Pancreas (tissue), 10 donors: ENCODE data around the gene FFAR1. TPM values are rescaled to one million over a fixed set of nuclear protein-coding genes. Genes with fewer than 3 reads are reported as not detected.
A peak's percentile ranks its signal among the peaks of the same experiment; 100 is the strongest.

Experiments
- ATAC-seq, 4 donors: fragments of 200-7000 bp; cut with Tn5 transposase; one replicate each; pipeline versions ENCODE4 v1.8.0 to v1.9.1; 2020; ENCODE audit warnings: mild to moderate bottlenecking in 4 of 4, moderate library complexity in 4 of 4
- DNase-seq, 6 donors: peaks; one replicate each; pipeline ENCODE4 v3.0.0-alpha.2; 2020
- FAIRE-seq: peaks from 2 replicates; lab custom pipeline; 2012; peaks lifted over from hg19 to GRCh38; lab: Jason Lieb, UNC
- H3K27ac ChIP-seq, 4 donors: fragments of 200-600 bp; sonication (generic); 1 replicate in 3 of 4; 2 replicates in 1 of 4; pipeline versions ENCODE4 v1.5.0 to v1.8.0; 2020
- H3K27me3 ChIP-seq, 4 donors: fragments of 200-600 bp; one replicate each; pipeline ENCODE4 v1.8.0; 2021
- H3K36me3 ChIP-seq, 3 donors: fragments of 200-600 bp; sonication (generic) in 1 of 3; one replicate each; pipeline versions ENCODE4 v1.5.0 to v1.8.0; 2020 to 2021
- H3K4me1 ChIP-seq, 3 donors: fragments of 200-600 bp; one replicate each; pipeline ENCODE4 v1.8.0; 2021
- H3K4me3 ChIP-seq, 4 donors: fragments of 200-600 bp; sonication (generic) in 2 of 4; one replicate each; pipeline versions ENCODE4 v1.5.0 to v1.8.0; 2020 to 2021
- H3K9me3 ChIP-seq, 4 donors: fragments of 200-600 bp; one replicate each; pipeline ENCODE4 v1.8.0; 2021
- CTCF ChIP-seq, 4 donors: fragments of 200-600 bp; sonication (generic) in 3 of 4; IDR thresholded peaks; one replicate each; pipeline versions ENCODE4 v1.5.0 to v1.8.0; 2021; ENCODE audit warnings: antibody characterized with exemption in 4 of 4
- WGBS, 2 donors: extraction: QIAGEN DNeasy Blood & Tissue Kit; methylation state at CpG; one replicate each; pipeline ENCODE4 v1.1.7; 2013; 5-methylcytosine and 5-hydroxymethylcytosine counted together
- intact Hi-C, 3 donors: fragments of 100-400 bp; cut with DNase I; formaldehyde crosslinking; loops; one replicate each; pipeline versions ENCODE4 v1.11.1 to v1.14.2; 2022
- polyA plus RNA-seq, 2 donors: library from polyadenylated mRNA; stranded (reverse); fragments of 200-250 nt; gene quantifications; one replicate each; pipeline ENCODE4 v1.2.3, GENCODE V29; 2013
- total RNA-seq, 6 donors: library from RNA; stranded (reverse); fragmentation: NEBNext Ultra II Directional in 4 of 6; extraction: Animal tissue kit (Norgen Biotek cat#: 25700) in 4 of 6; gene quantifications; one replicate each; pipeline versions ENCODE4 v1.2.1 to v1.2.4, GENCODE V29; 2021 to 2023
- donor health status: healthy with polysubstance abuse.
- donor health status: DM: no; HTN: no; CAD: no; lungs with moderate emphysema.
- donor health status: DM: no; HTN: no; CAD: no.
- donor health status: control.
- donor health status: control.
- donor health status: Bipolar disorder and iron deficiency.
- donor health status: DM: yes; HTN: yes; CAD: no.
- donor health status: DM: no; HTN: no; CAD: no.
- donor health status: DM: no; HTN: no; CAD: no.
- donor health status: DM: yes; HTN: yes; CAD: no.

The FFAR1 gene
- total and polyA plus RNA-seq, 8 donors: 0.60 to 30.1 (median 2.6) TPM

GRCh38 chr19:35305181-35305580 is 42.5 kb upstream of the FFAR1 start:
- ATAC-seq: no peak
- TF ChIP-seq CTCF (IDR thresholded peaks at IDR 0.05): no peak
- H3K4me1 ChIP-seq: peaks cover 0 to 8% (median 5%) of the 10 kb centered on the region in 3 donors
- H3K27ac ChIP-seq: no peak overlapping the region
- H3K4me3 ChIP-seq: no peak overlapping the region
- 86% methylated on average over 6 of the region's 6 CpGs for WGBS, 2 donors
- H3K36me3 ChIP-seq: no peaks in the 10 kb centered on the region
- no peaks in the 10 kb centered on the region for H3K9me3 ChIP-seq
- no peaks in the 10 kb centered on the region for H3K27me3 ChIP-seq
- DNase-seq: no peak
- FAIRE-seq: no peak
- intact Hi-C loops: no loop called here

GRCh38 chr19:35306473-35307246 is 41.0 kb upstream of the FFAR1 start:
- DNase-seq (no peak), FAIRE-seq (no peak), ATAC-seq (no peak)
- no peak overlapping the region for H3K4me3 ChIP-seq
- H3K4me1 ChIP-seq: peaks cover 0 to 8% (median 5%) of the 10 kb centered on the region in 3 donors
- no peak overlapping the region for H3K27ac ChIP-seq
- H3K9me3 ChIP-seq: no peaks in the 10 kb centered on the region
- no peaks in the 10 kb centered on the region for H3K27me3 ChIP-seq
- TF ChIP-seq CTCF (IDR thresholded peaks at IDR 0.05): no peak
- intact Hi-C loops: no loop called here
- no peaks in the 10 kb centered on the region for H3K36me3 ChIP-seq
- WGBS, 2 donors: 86% methylated on average over 20 of the region's 20 CpGs

- no peak for TF ChIP-seq CTCF (IDR thresholded peaks at IDR 0.05)
- DNase-seq (no peak), ATAC-seq (no peak), FAIRE-seq (no peak)
- Histone ChIP-seq H3K27me3 (no peaks in the 10 kb centered on the region), H3K4me1 (peaks cover 0 to 8% (median 5%) of the 10 kb centered on the region in 3 donors), H3K27ac (no peak overlapping the region), H3K36me3 (no peaks in the 10 kb centered on the region), H3K4me3 (no peak overlapping the region), H3K9me3 (no peaks in the 10 kb centered on the region)
- WGBS, 2 donors: 90% methylated on average over 10 of the region's 10 CpGs
- intact Hi-C loops: no loop called here
Observed at GRCh38 chr19:35307931-35308330, 39.8 kb upstream of the FFAR1 start.

GRCh38 chr19:35308910-35309309 is 38.8 kb upstream of the FFAR1 start:
- no peak for TF ChIP-seq CTCF (IDR thresholded peaks at IDR 0.05)
- DNase-seq (no peak), ATAC-seq (no peak), FAIRE-seq (no peak)
- Histone ChIP-seq H3K9me3 (no peaks in the 10 kb centered on the region), H3K4me3 (no peak overlapping the region), H3K27me3 (no peaks in the 10 kb centered on the region), H3K4me1 (peaks cover 0 to 8% (median 5%) of the 10 kb centered on the region in 3 donors), H3K36me3 (no peaks in the 10 kb centered on the region), H3K27ac (peak overlapping the region in 1 of 4 donors; percentile 34)
- intact Hi-C loops: no loop called here
- 78 to 83% methylated on average over 7 of the region's 7 CpGs for WGBS, 2 donors
